HepG2 (cell line): Measurements from ENCODE around the gene RAD9A. TPM values are rescaled to one million over a fixed set of nuclear protein-coding genes. Genes with fewer than 3 reads are reported as not detected.

Experiments used
- ATAC-seq: fragments of 200-7000 bp; cut with Tn5 transposase; 3 replicates; pipeline ENCODE4 v1.9.1; 2020; ENCODE audit warnings: mild to moderate bottlenecking, moderate library complexity
- BruUV-seq: library from RNA; stranded (reverse); fragments of 400-500 nt; replicated peaks from 2 replicates; lab custom pipeline; 2021; lab: Mats Ljungman, UMichigan
- CTCF ChIA-PET: fragments of 300-600 bp; formaldehyde crosslinking; extraction: SDS; loops from one replicate; lab custom pipeline; 2021; ENCODE audit warnings: low total read pairs, inconsistent platforms, low intra/inter-chr PET ratio; lab: Yijun Ruan, JAX
- POLR2A ChIA-PET: fragments of 350-600 bp; sonication (Branson Sonifier 250); formaldehyde crosslinking; loops from one replicate; lab custom pipeline; 2020; ENCODE audit warnings: antibody characterized with exemption, inconsistent platforms; lab: Yijun Ruan, JAX
- DNase-seq: peaks from one replicate; pipeline ENCODE4 v3.0.0-alpha.2; 2015; ENCODE audit warnings: low spot score
- FAIRE-seq: peaks from 3 replicates; lab custom pipeline; 2011; peaks lifted over from hg19 to GRCh38; lab: Jason Lieb, UNC
- H2AFZ ChIP-seq: one replicate; pipeline ENCODE4 v1.6.1; 2011; ENCODE audit warnings: low read length, inconsistent platforms
- H3K27ac ChIP-seq: fragments of 300-600 bp; 3 replicates; pipeline ENCODE4 v1.8.0; 2011; ENCODE audit warnings: mixed run types, mild to moderate bottlenecking, mixed read lengths, low read length, inconsistent platforms; ENCODE audit not compliant: insufficient read depth; ENCODE audit errors: extremely low read length
- H3K27me3 ChIP-seq, 2 experiments: fragments of 200-600 bp in 1 of 2; 2 replicates in 1 of 2; 3 replicates in 1 of 2; pipeline versions ENCODE4 v1.6.0 to v1.8.0; 2011; ENCODE audit warnings: low read length in 2 of 2, mild to moderate bottlenecking in 2 of 2, moderate library complexity in 2 of 2, inconsistent platforms in 1 of 2; ENCODE audit not compliant: insufficient read depth in 2 of 2, control insufficient read depth in 1 of 2
- H3K36me3 ChIP-seq, 2 experiments: fragments of 200-600 bp in 1 of 2; replicated peaks in 1 of 2; 2 replicates in 1 of 2; 3 replicates in 1 of 2; pipeline versions ENCODE4 v1.5.1 to v1.8.0; 2011; ENCODE audit warnings: low read length in 2 of 2, inconsistent platforms in 1 of 2; ENCODE audit not compliant: insufficient read depth in 2 of 2, control insufficient read depth in 1 of 2
- H3K4me1 ChIP-seq: 2 replicates; pipeline ENCODE4 v1.5.1; 2012; ENCODE audit warnings: low read length, inconsistent platforms; ENCODE audit not compliant: insufficient read depth
- H3K4me2 ChIP-seq: 2 replicates; pipeline ENCODE4 v1.6.0; 2011; ENCODE audit warnings: low read depth, low read length, inconsistent platforms
- H3K4me3 ChIP-seq, 3 experiments: fragments of 200-600 bp in 1 of 3; sonication (generic), shearing (Covaris generic) in 1 of 3; replicated peaks in 1 of 3; 2 replicates each; pipeline ENCODE4 v1.5.1; 2011 to 2016; ENCODE audit warnings: low read length in 3 of 3, inconsistent platforms in 2 of 3, low read depth in 2 of 3, mild to moderate bottlenecking in 2 of 3, control low read depth in 1 of 3, mixed read lengths in 1 of 3; ENCODE audit not compliant: insufficient read depth in 1 of 3
- H3K79me2 ChIP-seq: one replicate; pipeline ENCODE4 v1.6.1; 2011; ENCODE audit warnings: low read length, inconsistent platforms; ENCODE audit not compliant: insufficient read depth
- H3K9ac ChIP-seq: 2 replicates; pipeline ENCODE4 v1.6.0; 2011; ENCODE audit warnings: mild to moderate bottlenecking, low read depth, low read length, inconsistent platforms; ENCODE audit not compliant: insufficient read depth
- H3K9me3 ChIP-seq: 2 replicates; pipeline ENCODE4 v1.5.1; 2012; ENCODE audit warnings: mild to moderate bottlenecking, low read length
- H4K20me1 ChIP-seq: 2 replicates; pipeline ENCODE4 v1.6.0; 2011; ENCODE audit warnings: inconsistent platforms, mild to moderate bottlenecking, low read length, moderate library complexity; ENCODE audit not compliant: insufficient read depth
- JDP2 ChIP-seq: sonication (generic); formaldehyde crosslinking; IDR thresholded peaks from 2 replicates; pipeline ENCODE4 v1.8.1; 2022; ENCODE audit warnings: missing genetic modification reagents, borderline replicate concordance
- MEIS1 ChIP-seq: sonication (generic); formaldehyde crosslinking; IDR thresholded peaks from 2 replicates; pipeline ENCODE4 v1.9.0; 2021; ENCODE audit warnings: mild to moderate bottlenecking, missing genetic modification reagents, moderate library complexity, borderline replicate concordance
- NCOA5 ChIP-seq: sonication (generic); formaldehyde crosslinking; IDR thresholded peaks from 2 replicates; pipeline ENCODE4 v1.4.0; 2020; ENCODE audit warnings: missing genetic modification reagents
- PCBP1 ChIP-seq: fragments of 200-400 bp; formaldehyde crosslinking; IDR thresholded peaks from 2 replicates; pipeline ENCODE4 v1.6.1; 2017; ENCODE audit warnings: mild to moderate bottlenecking, low read depth, low read length, borderline replicate concordance
- RXRA ChIP-seq: sonication (generic); formaldehyde crosslinking; IDR thresholded peaks from 2 replicates; pipeline ENCODE4 v1.5.1; 2020; ENCODE audit warnings: missing genetic modification reagents
- ZBTB7B ChIP-seq: sonication (generic); formaldehyde crosslinking; IDR thresholded peaks from 2 replicates; pipeline ENCODE4 v1.4.0; 2020; ENCODE audit warnings: missing genetic modification reagents
- ZFX ChIP-seq: sonication (generic); formaldehyde crosslinking; IDR thresholded peaks from 2 replicates; pipeline ENCODE4 v1.4.0; 2020; ENCODE audit warnings: mild to moderate bottlenecking, low read depth, missing genetic modification reagents, moderate library complexity
- ZNF768 ChIP-seq: sonication (generic); formaldehyde crosslinking; IDR thresholded peaks from 2 replicates; pipeline ENCODE4 v1.4.0; 2020; ENCODE audit warnings: missing genetic modification reagents
- ZSCAN22 ChIP-seq: sonication (generic); formaldehyde crosslinking; IDR thresholded peaks from 2 replicates; pipeline ENCODE4 v1.4.0; 2020; ENCODE audit warnings: mild to moderate bottlenecking, missing genetic modification reagents
- WGBS: methylation state at CpG from one replicate; pipeline ENCODE4 v1.1.6; 2017; ENCODE audit warnings: low lambda C conversion rate; 5-methylcytosine and 5-hydroxymethylcytosine counted together
- in situ Hi-C: cut with HindIII; loops from 2 replicates; pipeline ENCODE4 v1.10.0; 2017; ENCODE audit warnings: low pct_unique_long_range_greater_than_20kb; ENCODE audit not compliant: extremely low pct_ligation_motif_present
- intact Hi-C: fragments of 100-400 bp; cut with micrococcal nuclease; formaldehyde crosslinking; loops from one replicate; pipeline ENCODE4 v1.10.0; 2022; ENCODE audit not compliant: unreplicated experiment
- polyA plus RNA-seq, 8 experiments: library from polyadenylated mRNA; depleted of rRNA in 3 of 8; stranded (reverse) in 7 of 8; unstranded in 1 of 8; fragments of >200 nt; fragmentation: Illumina TruSeq in 4 of 8; extraction: Trizol in 4 of 8; gene quantifications; 2 replicates each; pipeline versions ENCODE4 v1.2.1 to v1.2.3, GENCODE V29; 2011 to 2016; ENCODE audit warnings: low read depth in 4 of 8, missing spikeins in 1 of 8, mixed read lengths in 1 of 8; ENCODE audit not compliant: insufficient read depth in 1 of 8
- total RNA-seq, 5 experiments: library from RNA; depleted of rRNA; stranded (reverse); fragments of >200 nt; fragmentation: Illumina TruSeq; extraction: Trizol; gene quantifications; 2 replicates each; pipeline ENCODE4 v1.2.3, GENCODE V29; 2016; ENCODE audit warnings: low read depth in 1 of 5

Gene RAD9A
- total and polyA plus RNA-seq, 2 of the 13 experiments (the other 11 are each of a cell fraction or from before 2014, with no cell fraction given), result 10.1 to 15.7 TPM

DNA sequence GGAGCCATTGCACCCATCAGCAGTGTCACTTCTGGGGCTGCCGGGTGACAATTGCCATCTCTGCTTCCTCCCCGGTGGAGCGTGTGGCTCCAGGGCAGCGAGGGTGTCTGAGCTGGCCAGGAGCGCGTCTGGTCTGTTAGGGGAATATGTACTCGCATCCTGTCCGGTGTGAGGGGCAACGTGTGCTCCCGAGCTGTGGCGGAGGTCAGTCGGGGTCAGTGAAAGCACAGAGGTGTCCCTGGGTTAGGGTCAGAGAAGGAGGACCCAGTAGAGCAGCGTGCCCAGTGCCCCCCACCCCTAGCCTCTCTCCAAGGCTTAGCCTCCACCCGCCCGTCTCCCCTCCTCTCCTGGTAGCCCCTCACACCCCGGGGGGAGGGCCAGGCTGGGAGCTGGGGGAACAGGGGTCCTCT lies 19.9 kb upstream of the RAD9A start:
- peaks cover 26% of the 10 kb centered on the region for H3K4me1 ChIP-seq
- H3K9ac ChIP-seq, result no peak overlapping the region
- DNase-seq (no peak), ATAC-seq (peak; percentile 23), FAIRE-seq (no peak)
- H3K4me2 ChIP-seq, result peak overlapping the region; percentile 66
- ChIA-PET CTCF (interaction anchor here (1.5 kb wide), 1 partner anchor 11 kb away, joined by 5 read pairs; no protein-coding TSS in a partner anchor), POLR2A (interaction anchor here (2.9 to 18.5 kb wide), 2 partner anchors 9 to 18 kb away, joined by 10 to 365 read pairs; partner anchors contain the start of gene POLD4)
- H3K27ac ChIP-seq, result no peak overlapping the region
- in situ Hi-C loops (no loop called here), intact Hi-C loops (no loop called here)
- TF ChIP-seq PCBP1 (peak; percentile 40; the same call in 1 of the 2 replicates), ZNF768 (0 out of 2 replicates have a peak, but pooled peaks have one; percentile 4), RXRA (CRISPR knock-in tag) (0 out of 2 replicates have a peak, but pooled peaks have one; percentile 17), MEIS1 (CRISPR knock-in tag) (no peak), ZBTB7B (CRISPR knock-in tag) (0 out of 2 replicates have a peak, but pooled peaks have one; percentile 20), NCOA5 (no peak), ZSCAN22 (CRISPR knock-in tag) (no peak), ZFX (0 out of 2 replicates have a peak, but pooled peaks have one; percentile 7), JDP2 (CRISPR knock-in tag) (no peak)
- peak overlapping the region in 2 of 3 experiments; percentile 40 to 54; a peak in 3 of 6 replicates for H3K4me3 ChIP-seq
- H4K20me1 ChIP-seq, result no peaks in the 10 kb centered on the region
- 31% methylated on average over 5 of the region's 16 CpGs for WGBS
- H2AFZ ChIP-seq, result no peak overlapping the region
- no peaks in the 10 kb centered on the region for H3K36me3 ChIP-seq
- H3K27me3 ChIP-seq, result peaks cover 1 to 8% of the 10 kb centered on the region in 2 experiments; a peak in 3 of 5 replicates
- BruUV-seq, result no TSS peak
- H3K79me2 ChIP-seq, result no peaks in the 10 kb centered on the region
- no peaks in the 10 kb centered on the region for H3K9me3 ChIP-seq
